ENCODE results near the gene VAV1.
"Not testable (repeated sequence)": the region's sequence is repeated elsewhere in the genome, so short reads cannot be mapped to it uniquely, and the experiment has no call there.

Gene VAV1

DNA sequence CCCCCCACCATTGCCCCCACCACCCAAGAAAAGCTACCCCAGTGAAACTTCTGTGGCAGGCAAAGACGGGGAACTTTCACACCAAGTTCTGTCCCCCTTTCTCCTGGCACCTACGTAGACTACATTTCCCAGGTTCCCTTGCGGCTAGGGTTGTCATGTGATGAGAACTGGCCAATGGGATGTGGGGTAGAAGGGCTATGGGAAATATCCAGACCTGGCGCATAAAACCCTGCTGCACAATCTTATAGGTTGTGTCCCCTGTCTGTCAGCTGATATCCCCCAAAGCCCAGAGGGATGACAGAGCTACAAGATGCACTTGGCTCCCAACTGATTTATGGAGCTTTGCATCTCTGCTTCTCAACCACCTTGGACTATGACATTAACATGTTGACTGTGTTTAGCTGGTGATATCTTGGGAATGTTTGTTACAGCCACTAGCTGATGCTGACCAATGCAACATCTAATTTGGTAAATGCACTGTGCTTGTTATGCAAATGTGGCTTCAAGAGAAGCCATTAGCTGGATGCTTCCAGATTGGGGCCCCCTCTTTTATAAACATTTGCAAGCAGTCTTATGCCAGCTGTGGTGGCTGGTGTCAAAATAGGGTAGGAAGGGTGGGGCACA lies 11.3 kb upstream of the VAV1 start:
- DNase-seq (ENCODE audit: low read depth in 2 of 2), result no peak

GRCh38 chr19:6762253-6762797 lies 10.2 kb upstream of the VAV1 start:
- DNase-seq (ENCODE audit: low read depth in 2 of 2), result not testable (repeated sequence)

DNA sequence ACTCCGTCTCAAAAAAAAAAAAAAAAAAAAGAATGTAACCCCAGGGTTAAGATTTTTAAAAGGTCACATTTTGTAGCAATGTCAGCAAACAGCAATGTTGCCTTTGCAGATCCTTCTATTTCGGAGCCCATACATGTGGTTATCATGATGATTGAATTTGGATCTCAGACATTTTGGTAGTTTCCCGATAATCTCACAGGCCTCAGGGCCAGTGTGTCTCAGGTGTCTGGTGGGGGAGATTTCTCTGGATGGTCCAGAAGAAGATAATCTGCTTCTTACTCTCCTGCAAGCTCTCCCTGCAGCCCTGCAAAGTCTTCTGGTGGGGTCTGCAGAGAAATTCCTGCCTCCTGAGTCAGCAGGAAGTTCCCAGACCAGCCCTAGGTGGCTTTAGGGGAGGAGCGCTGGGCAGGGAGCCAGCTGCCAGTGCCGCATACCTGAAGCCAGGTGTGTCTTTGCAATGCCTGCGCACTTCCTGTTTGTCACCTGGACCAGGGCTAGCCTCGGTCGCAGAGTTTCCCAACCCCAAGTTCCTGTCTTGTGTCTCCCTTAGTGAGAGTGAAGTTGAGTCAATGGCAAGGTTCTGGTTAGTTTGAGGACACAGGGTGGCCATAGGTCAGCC lies 6.7 kb upstream of the VAV1 start:
- DNase-seq (ENCODE audit: low read depth in 2 of 2), result no peak

DNA sequence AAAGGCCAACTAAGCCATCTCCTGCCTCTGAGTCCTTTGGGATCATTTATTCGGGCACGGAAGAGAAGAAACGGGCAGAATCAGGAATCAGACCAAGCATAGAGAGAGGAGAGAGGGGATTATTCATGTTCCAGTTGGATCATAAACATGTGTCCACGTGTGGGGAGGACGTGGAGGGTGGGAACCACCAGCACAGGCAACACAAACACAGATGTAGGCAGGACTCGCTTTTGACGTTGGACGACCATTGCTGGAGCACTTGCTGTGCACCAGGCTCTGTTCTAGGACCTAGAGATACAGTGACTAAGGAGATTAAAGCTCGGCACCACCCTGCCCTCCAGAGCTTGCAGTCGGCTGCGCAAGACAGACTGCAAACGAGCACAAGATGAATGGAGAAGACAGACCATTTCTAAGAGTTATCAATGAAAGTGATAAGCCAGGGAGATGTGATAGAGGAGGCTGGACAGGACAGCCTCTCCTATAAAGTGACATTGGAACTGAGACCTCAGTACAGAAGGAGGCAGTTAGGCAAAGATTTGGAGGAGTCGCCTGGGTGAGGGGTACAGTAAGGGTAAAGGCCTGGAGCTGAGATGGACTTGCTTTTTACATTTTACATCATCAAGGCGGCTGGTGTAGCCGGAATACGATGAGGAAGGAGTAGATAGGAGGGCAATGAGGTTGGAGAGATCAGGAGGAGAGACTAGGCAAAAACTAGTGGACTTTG lies 6.0 kb upstream of the VAV1 start:
- no peak for DNase-seq (ENCODE audit: low read depth in 2 of 2)

DNA sequence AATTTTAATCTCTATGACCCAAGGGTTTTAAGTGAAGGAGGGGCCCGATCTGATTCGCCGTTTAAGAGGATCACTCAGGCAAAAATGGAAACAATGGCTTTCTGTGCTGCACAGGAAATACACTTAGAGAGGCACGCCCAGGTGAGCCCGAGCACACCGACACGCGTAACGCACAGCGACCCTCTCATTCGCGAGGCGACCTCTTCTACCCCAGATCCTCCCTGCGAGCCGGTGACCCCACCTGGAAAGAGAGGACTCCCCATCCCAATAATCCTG lies 5.5 kb upstream of the VAV1 start:
- DNase-seq (ENCODE audit: low read depth in 2 of 2), result no peak

DNA sequence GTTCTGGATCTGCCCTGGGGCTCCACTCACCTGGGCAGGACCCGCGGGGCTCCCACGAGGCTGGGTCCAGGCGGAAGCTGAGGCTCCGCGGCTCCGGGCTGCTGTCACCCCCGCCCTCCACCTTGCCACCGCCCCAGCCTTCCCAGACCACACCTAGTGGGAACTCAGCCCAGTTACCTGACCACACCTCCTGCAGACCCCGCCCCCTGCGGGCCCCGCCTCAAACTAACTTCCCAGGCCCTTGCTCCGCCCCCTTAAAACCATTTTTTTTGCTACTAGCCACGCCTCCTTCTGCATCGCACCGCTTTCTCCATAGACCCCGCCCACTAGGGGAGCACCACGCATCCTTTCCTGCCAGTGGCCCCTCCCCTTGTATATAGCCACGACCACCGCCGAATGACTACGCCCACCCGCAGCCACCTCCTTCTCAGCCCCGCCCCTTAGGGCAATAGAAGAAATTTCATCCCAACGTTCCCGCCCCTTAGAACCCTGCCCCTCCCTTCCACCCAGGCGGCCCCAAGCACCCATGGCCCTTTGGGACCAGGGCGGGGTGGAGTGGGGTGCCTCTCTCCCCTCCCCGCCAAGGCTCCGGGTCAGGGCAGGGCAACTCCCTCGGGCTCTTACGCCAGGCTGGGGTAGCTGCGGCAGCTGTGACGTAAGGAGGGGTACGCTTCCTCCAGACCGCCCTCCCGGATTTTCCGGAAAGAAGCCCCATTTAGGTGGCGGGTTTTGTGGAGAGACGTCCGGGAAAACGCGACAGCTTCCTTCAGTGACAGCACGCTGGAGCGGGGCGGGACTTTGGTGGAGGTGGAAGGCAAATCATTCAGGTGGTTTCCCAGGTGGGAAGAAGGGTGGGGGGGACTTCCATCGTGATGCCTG lies 4.9 kb upstream of the VAV1 start, which contains the start of gene SH2D3A:
Gene SH2D3A, minus strand, starts transcription at position 79 of the 879 bp plus-strand sequence. CDS start 3,687 bp downstream, outside the sequence.
- DNase-seq (ENCODE audit: low read depth in 2 of 2), result peak; percentile 88 to 93

GRCh38 chr19:6768236-6768785 lies 4.2 kb upstream of the VAV1 start:
- DNase-seq (ENCODE audit: low read depth in 2 of 2), result no peak

DNA sequence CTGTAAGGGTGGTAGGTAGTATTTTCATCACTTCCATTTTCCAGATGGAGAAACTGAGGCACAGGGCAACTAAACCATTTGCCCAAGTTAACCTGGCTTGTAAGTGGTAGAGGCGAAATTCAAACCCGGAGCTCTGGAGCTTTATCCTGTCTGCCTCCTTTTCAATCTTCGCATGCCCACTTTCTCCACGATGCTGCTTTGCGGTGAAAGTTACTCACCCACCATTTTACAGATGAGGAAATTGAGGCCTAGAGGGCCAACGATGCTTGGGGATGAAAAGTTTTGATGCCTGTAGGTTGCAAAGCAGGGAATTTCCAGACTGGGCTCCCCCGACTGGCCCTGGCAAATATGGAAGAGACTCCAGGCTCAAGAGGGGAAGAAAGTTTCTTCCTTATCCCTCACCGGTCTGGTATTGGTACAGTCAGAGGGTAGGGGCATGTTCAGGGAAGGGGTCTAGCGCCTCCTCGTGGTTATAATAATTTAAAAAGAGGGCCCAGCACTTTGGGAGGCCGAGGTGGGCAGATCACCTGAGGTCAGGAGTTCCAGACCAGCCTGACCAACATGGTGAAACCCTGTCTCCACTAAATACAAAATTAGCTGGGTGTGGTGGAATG lies 3.4 kb upstream of the VAV1 start:
- DNase-seq (ENCODE audit: low read depth in 2 of 2), result no peak

- DNase-seq (ENCODE audit: low read depth in 2 of 2), result not testable (repeated sequence)
These were observed 870 bp upstream of the VAV1 start for GRCh38 chr19:6771648-6772027.

- no peak for DNase-seq (ENCODE audit: low read depth in 2 of 2)
These were observed 386 bp downstream of the VAV1 start for GRCh38 chr19:6772866-6773322.

DNA sequence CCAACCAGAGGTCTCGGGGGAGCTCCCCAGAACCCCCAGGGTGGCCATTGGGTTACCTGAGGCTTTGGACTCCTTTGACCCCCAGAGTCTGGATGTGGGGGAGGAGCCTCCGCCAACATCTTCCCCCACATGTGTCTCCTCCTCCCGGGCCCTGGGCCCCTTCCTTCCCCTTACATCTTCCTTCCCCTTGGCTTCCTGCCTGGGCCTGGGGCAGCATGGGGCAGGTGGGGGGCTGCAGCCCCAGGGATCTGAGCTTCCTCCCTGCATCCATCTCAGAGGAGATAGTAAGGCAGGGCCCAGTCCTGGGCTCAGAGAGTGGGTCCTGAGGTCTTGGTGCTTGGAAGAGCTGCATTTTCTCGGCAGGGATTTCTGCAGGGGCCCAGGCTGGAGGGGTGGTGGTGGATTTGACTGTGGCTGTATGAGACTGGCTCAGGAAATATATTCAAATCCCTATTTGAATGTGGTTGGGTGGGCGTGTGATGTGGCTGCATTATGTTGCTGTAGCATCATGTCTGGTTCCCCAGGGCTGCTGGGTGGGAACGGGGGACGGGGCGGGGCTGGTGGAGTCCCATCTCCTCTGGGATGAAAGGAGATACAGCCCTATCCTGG lies 919 bp downstream of the VAV1 start:
- peak; percentile 28 to 59 for DNase-seq (ENCODE audit: low read depth in 2 of 2)

DNA sequence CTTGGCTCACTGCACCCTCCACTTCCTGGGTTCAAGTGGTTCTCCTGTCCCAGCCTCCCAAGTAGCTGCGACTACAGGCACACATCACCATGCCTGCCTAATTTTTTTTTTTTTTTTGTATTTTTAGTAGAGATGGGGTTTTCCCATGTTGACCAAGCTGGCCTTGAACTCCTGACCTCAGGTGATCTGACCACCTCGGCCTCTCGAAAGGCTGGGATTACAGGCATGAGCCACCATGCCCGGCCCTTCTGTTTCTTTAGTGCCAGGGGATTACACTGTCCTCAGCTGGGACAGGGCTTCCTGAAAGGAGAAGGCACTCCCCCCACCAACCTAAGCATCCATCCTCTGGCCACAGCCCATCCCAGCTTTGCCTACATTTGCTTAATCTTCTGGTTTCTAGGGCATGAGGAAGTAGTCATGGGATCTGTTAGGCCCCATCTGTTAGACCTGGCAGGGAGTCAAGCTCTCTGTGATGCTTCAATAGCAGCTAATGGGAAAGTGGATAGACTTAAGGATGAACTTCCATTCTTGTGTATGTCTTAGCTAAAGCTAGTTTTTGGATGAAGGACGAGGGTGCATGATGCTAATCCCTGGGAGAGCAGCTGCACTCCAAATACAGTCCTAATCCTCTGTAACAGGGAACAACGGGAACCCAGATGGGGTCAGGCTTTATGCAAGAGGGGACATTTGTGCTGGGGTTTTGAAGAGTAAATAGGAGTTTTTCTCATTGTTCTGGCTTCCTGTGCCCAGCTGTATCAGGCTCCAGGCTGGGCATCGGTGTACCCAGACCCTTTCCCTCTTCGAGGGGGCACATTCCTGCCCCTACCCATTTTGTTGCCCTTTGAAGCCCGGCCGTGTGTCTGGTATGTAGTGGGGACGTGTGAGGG lies 2.6 kb downstream of the VAV1 start:
- DNase-seq (ENCODE audit: low read depth in 2 of 2), result no peak

- DNase-seq (ENCODE audit: low read depth in 2 of 2), result not testable (repeated sequence)
These were observed 3.5 kb downstream of the VAV1 start for GRCh38 chr19:6776045-6776444.

GRCh38 chr19:6776999-6777398 lies 4.5 kb downstream of the VAV1 start:
- DNase-seq (ENCODE audit: low read depth in 2 of 2), result no peak

DNA sequence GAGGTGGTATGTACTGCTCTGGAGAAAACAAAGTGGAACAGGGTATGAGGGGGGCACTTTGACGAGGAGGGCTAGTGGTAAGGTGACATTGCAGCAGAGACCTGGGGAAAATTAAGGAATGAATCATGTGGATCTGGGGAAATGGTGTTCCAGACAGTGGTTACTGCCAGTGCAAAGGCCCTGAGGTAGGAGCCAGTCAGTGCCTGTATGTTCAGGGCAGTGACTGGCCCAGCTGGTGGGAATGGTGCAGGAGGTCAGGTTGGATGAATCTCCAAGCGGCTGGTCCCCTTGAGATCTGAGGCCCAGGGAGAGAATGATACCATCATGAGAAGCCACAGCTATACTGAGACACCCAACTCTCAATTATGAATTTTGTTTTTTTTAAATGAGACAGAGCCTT lies 4.9 kb downstream of the VAV1 start:
- no peak for DNase-seq (ENCODE audit: low read depth in 2 of 2)

- no peak for DNase-seq (ENCODE audit: low read depth in 2 of 2)
These were observed 5.9 kb downstream of the VAV1 start for GRCh38 chr19:6778386-6778785.

DNA sequence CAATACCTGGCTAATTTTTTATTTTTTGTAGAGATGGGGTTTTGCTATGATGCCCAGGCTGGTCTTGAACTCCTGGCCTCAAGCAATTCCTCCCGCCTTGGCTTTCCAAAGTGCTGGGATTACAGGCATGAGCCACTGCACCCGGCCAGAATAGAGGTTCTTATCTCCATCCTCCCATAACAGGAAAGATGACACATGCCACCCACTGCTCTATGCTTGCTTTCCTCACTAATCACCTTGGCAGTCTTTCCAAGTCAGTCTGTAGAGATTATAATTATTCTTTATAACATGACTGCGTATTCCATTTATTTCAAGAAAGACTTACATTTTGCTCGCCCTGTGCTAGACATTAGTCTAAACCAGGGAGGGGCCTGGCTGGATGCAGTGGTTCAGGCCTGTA lies 6.7 kb downstream of the VAV1 start:
- DNase-seq (ENCODE audit: low read depth in 2 of 2), result no peak

DNA sequence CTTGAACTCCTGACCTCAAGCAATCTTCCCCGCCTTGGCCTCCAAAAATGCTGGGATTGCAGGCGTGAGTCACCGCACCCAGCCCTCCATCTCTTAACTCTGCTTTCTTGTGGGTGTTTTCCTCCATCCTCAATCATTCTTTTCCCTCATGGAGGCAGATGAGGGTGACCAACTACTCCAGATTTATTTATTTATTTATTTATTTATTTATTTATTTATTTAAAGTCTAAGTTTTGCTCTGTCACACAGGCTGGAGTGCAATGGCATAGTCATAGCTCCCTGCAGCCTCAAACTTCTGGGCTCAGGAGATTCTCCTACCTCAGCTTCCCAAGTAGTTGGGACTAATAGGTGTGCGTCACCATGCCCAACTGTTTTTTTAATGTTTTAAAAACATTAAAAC lies 14.9 kb downstream of the VAV1 start:
- no peak for DNase-seq (ENCODE audit: low read depth in 2 of 2)

- DNase-seq (ENCODE audit: low read depth in 2 of 2), result no peak
These were observed 16.4 kb downstream of the VAV1 start for GRCh38 chr19:6788896-6789295.
